GM18870 (cell line): ENCODE results near the gene QRICH2.
"Not testable (repeated sequence)": the region's sequence is repeated elsewhere in the genome, so short reads cannot be mapped to it uniquely, and the experiment has no call there.

Experiments
- ATAC-seq: cut with Tn5 transposase; IDR thresholded peaks from one replicate; pipeline ENCODE4 v1.9.1; 2021; ENCODE audit warnings: moderate library complexity; ENCODE audit not compliant: unreplicated experiment

QRICH2 gene

GRCh38 chr17:76333673-76334505 is 25.8 kb upstream of the QRICH2 start:
- no peak for ATAC-seq

GRCh38 chr17:76331083-76331482 is 23.0 kb upstream of the QRICH2 start:
- no peak for ATAC-seq

- ATAC-seq = no peak
These were observed 21.6 kb upstream of the QRICH2 start for GRCh38 chr17:76329664-76330063.

GRCh38 chr17:76327696-76328095 is 19.6 kb upstream of the QRICH2 start:
- no peak for ATAC-seq

GRCh38 chr17:76326306-76326705 is 18.2 kb upstream of the QRICH2 start:
- no peak for ATAC-seq

- ATAC-seq = no peak
These were observed 10.5 kb upstream of the QRICH2 start for GRCh38 chr17:76318586-76318985.

GRCh38 chr17:76317535-76317934 is 9.5 kb upstream of the QRICH2 start:
- no peak for ATAC-seq

GRCh38 chr17:76314392-76315227 is 6.5 kb upstream of the QRICH2 start:
- ATAC-seq = no peak

- no peak for ATAC-seq
These were observed 4.7 kb upstream of the QRICH2 start for GRCh38 chr17:76312735-76313134.

GRCh38 chr17:76309461-76309860 is 1.4 kb upstream of the QRICH2 start:
- no peak for ATAC-seq

GRCh38 chr17:76307299-76307965 is 644 bp downstream of the QRICH2 start:
- no peak for ATAC-seq

GRCh38 chr17:76305135-76305454 is 3.0 kb downstream of the QRICH2 start:
- not testable (repeated sequence) for ATAC-seq

GRCh38 chr17:76304226-76305134 is 3.6 kb downstream of the QRICH2 start:
- no peak for ATAC-seq

- ATAC-seq = no peak
These were observed 10.6 kb downstream of the QRICH2 start for GRCh38 chr17:76297436-76297835.

GRCh38 chr17:76296889-76297288 is 11.2 kb downstream of the QRICH2 start:
- ATAC-seq = no peak

- ATAC-seq = no peak
These were observed 11.9 kb downstream of the QRICH2 start for GRCh38 chr17:76296186-76296585.

- no peak for ATAC-seq
These were observed 15.0 kb downstream of the QRICH2 start for GRCh38 chr17:76293106-76293505.

- no peak for ATAC-seq
These were observed 15.5 kb downstream of the QRICH2 start for GRCh38 chr17:76292567-76292966.

GRCh38 chr17:76281573-76282371 is 26.3 kb downstream of the QRICH2 start:
- no peak for ATAC-seq

GRCh38 chr17:76280650-76281049 is 27.4 kb downstream of the QRICH2 start:
- ATAC-seq = no peak
